OCI-LY3 (cell line): ENCODE data around the gene MTHFD2L.

Experiments used
- CTCF ChIP-seq: fragments of 200-600, 300-600 bp; sonication (generic); IDR thresholded peaks from 2 replicates; pipeline ENCODE4 v1.5.1; 2014; ENCODE audit warnings: antibody characterized with exemption, low read length, low read depth
- EZH2phosphoT487 ChIP-seq: fragments of 200-600 bp; shearing (Covaris generic); IDR thresholded peaks from 2 replicates; pipeline ENCODE4 v1.6.1; 2018; ENCODE audit warnings: antibody characterized with exemption, mixed run types, low read depth

GRCh38 chr4:74287164-74287563 is 129.2 kb downstream of the MTHFD2L start:
- no peak for TF ChIP-seq CTCF
- TF ChIP-seq EZH2phosphoT487: no peak
